Left lobe of liver (tissue), 2 donors: ENCODE results near the gene FKBP2. TPM values are rescaled to one million over a fixed set of nuclear protein-coding genes. Genes with fewer than 3 reads are reported as not detected.
A peak's percentile ranks its signal among the peaks of the same experiment; 100 is the strongest.

ENCODE experiments used
- ATAC-seq: fragments of 200-7000 bp; cut with Tn5 transposase; one replicate; pipeline ENCODE4 v1.9.1; 2020; ENCODE audit warnings: mild to moderate bottlenecking, moderate library complexity
- DNase-seq: peaks from one replicate; pipeline ENCODE4 v3.0.0-alpha.2; 2020; ENCODE audit warnings: low spot score
- total RNA-seq: library from RNA; stranded (reverse); gene quantifications from one replicate; pipeline ENCODE4 v1.2.1, GENCODE V29; 2021
- donor health status: DM: no; HTN: no; CAD: no; lungs with moderate emphysema.
- donor health status: DM: no; HTN: yes; CAD: no.

The FKBP2 gene
- total RNA-seq, 1 donor from 2014 or later, result 82.6 TPM

GRCh38 chr11:64260147-64260708, 19.3 kb downstream of the FKBP2 start:
- DNase-seq (no peak), ATAC-seq (no peak)

- DNase-seq, result no peak
Observed at GRCh38 chr11:64261556-64262080, 20.7 kb downstream of the FKBP2 start.

GRCh38 chr11:64262271-64263002, 21.5 kb downstream of the FKBP2 start:
- ATAC-seq, result no peak
- no peak for DNase-seq

More at GRCh38 chr11:64261556-64262080, 20.7 kb downstream of the FKBP2 start:
- ATAC-seq, result no peak

- no peak for ATAC-seq
Observed at GRCh38 chr11:64263021-64263946, 22.4 kb downstream of the FKBP2 start.

GRCh38 chr11:64263947-64264317, 23.0 kb downstream of the FKBP2 start:
- DNase-seq (no peak), ATAC-seq (no peak)

More at GRCh38 chr11:64263021-64263946, 22.4 kb downstream of the FKBP2 start:
- DNase-seq, result no peak

- ATAC-seq (no peak), DNase-seq (no peak)
Observed at GRCh38 chr11:64264371-64264852, 23.5 kb downstream of the FKBP2 start.

- DNase-seq, result no peak
- ATAC-seq, result no peak
Observed at GRCh38 chr11:64265176-64266160, 24.6 kb downstream of the FKBP2 start.

- no peak for DNase-seq
- no peak for ATAC-seq
Observed at GRCh38 chr11:64266339-64266738, 25.4 kb downstream of the FKBP2 start.

GRCh38 chr11:64267207-64267945, 26.5 kb downstream of the FKBP2 start:
- ATAC-seq, result no peak
- DNase-seq, result no peak

- DNase-seq (peak; percentile 73), ATAC-seq (no peak)
Observed at GRCh38 chr11:64268025-64268892, 27.4 kb downstream of the FKBP2 start.

GRCh38 chr11:64268893-64269539, 28.1 kb downstream of the FKBP2 start:
- peak; percentile 21 for ATAC-seq

GRCh38 chr11:64269540-64270220, 28.8 kb downstream of the FKBP2 start:
- ATAC-seq, result peak; percentile 77

More at GRCh38 chr11:64268893-64269539, 28.1 kb downstream of the FKBP2 start:
- peak; percentile 73 for DNase-seq

GRCh38 chr11:64275031-64275800, 34.3 kb downstream of the FKBP2 start:
- DNase-seq (no peak), ATAC-seq (no peak)

More at GRCh38 chr11:64269540-64270220, 28.8 kb downstream of the FKBP2 start:
- peak; percentile 99 for DNase-seq

GRCh38 chr11:64275841-64276240, 34.9 kb downstream of the FKBP2 start:
- no peak for DNase-seq

GRCh38 chr11:64276653-64277431, 35.9 kb downstream of the FKBP2 start:
- no peak for ATAC-seq

More at GRCh38 chr11:64275841-64276240, 34.9 kb downstream of the FKBP2 start:
- ATAC-seq, result no peak

More at GRCh38 chr11:64276653-64277431, 35.9 kb downstream of the FKBP2 start:
- no peak for DNase-seq
